IMR-90 (cell line): ENCODE results near the gene SYTL4. TPM values are rescaled to one million over a fixed set of nuclear protein-coding genes. Genes with fewer than 3 reads are reported as not detected.

Experiments used
- ATAC-seq: fragments of 200-7000 bp; cut with Tn5 transposase; 2 replicates; pipeline ENCODE4 v1.9.1; 2020; ENCODE audit warnings: low read depth, mild to moderate bottlenecking, moderate library complexity
- BruUV-seq: library from RNA; stranded (reverse); fragments of 400-500 nt; replicated peaks from 2 replicates; lab custom pipeline; 2021; lab: Mats Ljungman, UMichigan
- CTCF ChIA-PET: fragments of 300-600 bp; formaldehyde crosslinking; extraction: SDS; loops from one replicate; lab custom pipeline; 2021; ENCODE audit warnings: antibody characterized with exemption; lab: Yijun Ruan, JAX
- POLR2A ChIA-PET: fragments of 300-600 bp; sonication (Branson Sonifier 250); formaldehyde crosslinking; loops from one replicate; lab custom pipeline; 2022; ENCODE audit warnings: antibody characterized with exemption; ENCODE audit not compliant: unreplicated experiment; lab: Charles Lee
- DNase-seq: peaks from one replicate; pipeline ENCODE4 v3.0.0; 2013
- H2AFZ ChIP-seq: replicated peaks from 2 replicates; pipeline ENCODE3; 2013; ENCODE audit warnings: low read length, mild to moderate bottlenecking; ENCODE audit not compliant: poor library complexity
- H2AK5ac ChIP-seq: 2 replicates; pipeline ENCODE4 v1.6.1; 2013; ENCODE audit warnings: low read depth, low read length, inconsistent platforms
- H2AK9ac ChIP-seq: replicated peaks from 2 replicates; pipeline ENCODE3; 2013; ENCODE audit warnings: mild to moderate bottlenecking, low read depth, low read length, moderate library complexity; ENCODE audit not compliant: poor library complexity
- H2BK120ac ChIP-seq: 2 replicates; pipeline ENCODE4 v1.6.1; 2013; ENCODE audit warnings: low read depth, low read length, inconsistent platforms
- H2BK15ac ChIP-seq: 3 replicates; pipeline ENCODE4 v1.6.1; 2013; ENCODE audit warnings: low read depth, low read length, inconsistent platforms
- H2BK20ac ChIP-seq: 2 replicates; pipeline ENCODE4 v1.6.1; 2013; ENCODE audit warnings: low read depth, mild to moderate bottlenecking, inconsistent platforms, low read length, moderate library complexity
- H2BK5ac ChIP-seq: 2 replicates; pipeline ENCODE4 v1.6.1; 2013; ENCODE audit warnings: mild to moderate bottlenecking, low read depth, low read length, inconsistent platforms; ENCODE audit not compliant: poor library complexity, severe bottlenecking
- H3K14ac ChIP-seq: replicated peaks from 2 replicates; pipeline ENCODE4 v1.6.1; 2013; ENCODE audit warnings: low read depth, low read length, inconsistent platforms
- H3K18ac ChIP-seq: 2 replicates; pipeline ENCODE4 v1.6.1; 2013; ENCODE audit warnings: low read depth, low read length, control low read depth
- H3K23ac ChIP-seq: 2 replicates; pipeline ENCODE4 v1.6.1; 2013; ENCODE audit warnings: low read depth, low read length, inconsistent platforms
- H3K27ac ChIP-seq: 2 replicates; pipeline ENCODE4 v1.5.1; 2013; ENCODE audit warnings: mild to moderate bottlenecking, control low read depth, low read length; ENCODE audit not compliant: insufficient read depth
- H3K27me3 ChIP-seq: 2 replicates; pipeline ENCODE4 v1.6.1; 2013; ENCODE audit warnings: low read length; ENCODE audit not compliant: control insufficient read depth, insufficient read depth
- H3K36me3 ChIP-seq: 2 replicates; pipeline ENCODE4 v1.6.1; 2013; ENCODE audit warnings: low read length, mixed read lengths; ENCODE audit not compliant: control insufficient read depth, insufficient read depth
- H3K4ac ChIP-seq: 2 replicates; pipeline ENCODE4 v1.6.1; 2013; ENCODE audit warnings: low read depth, low read length, inconsistent platforms
- H3K4me1 ChIP-seq: 2 replicates; pipeline ENCODE4 v1.6.1; 2013; ENCODE audit warnings: low read length, mixed read lengths; ENCODE audit not compliant: control insufficient read depth, insufficient read depth
- H3K4me2 ChIP-seq: 2 replicates; pipeline ENCODE4 v1.6.1; 2013; ENCODE audit warnings: low read depth, mild to moderate bottlenecking, control low read depth, low read length, moderate library complexity
- H3K4me3 ChIP-seq: 2 replicates; pipeline ENCODE4 v1.5.1; 2013; ENCODE audit warnings: low read depth, mild to moderate bottlenecking, control low read depth, low read length, moderate library complexity; ENCODE audit not compliant: insufficient read depth
- H3K56ac ChIP-seq: 2 replicates; pipeline ENCODE4 v1.6.1; 2013; ENCODE audit warnings: low read length, inconsistent platforms; ENCODE audit not compliant: insufficient read depth; ENCODE audit errors: extremely low read depth
- H3K79me1 ChIP-seq, 2 experiments: 2 replicates each; pipeline ENCODE4 v1.6.1; 2013; ENCODE audit warnings: low read length in 2 of 2, inconsistent platforms in 1 of 2, low read depth in 1 of 2
- H3K9ac ChIP-seq: 2 replicates; pipeline ENCODE4 v1.6.1; 2013; ENCODE audit warnings: low read depth, low read length, control low read depth
- H3K9me1 ChIP-seq: 2 replicates; pipeline ENCODE4 v1.6.1; 2013; ENCODE audit warnings: low read length, inconsistent platforms; ENCODE audit not compliant: insufficient read depth
- H3K9me3 ChIP-seq: 2 replicates; pipeline ENCODE4 v1.6.1; 2013; ENCODE audit warnings: low read length; ENCODE audit not compliant: control insufficient read depth, insufficient read depth
- H4K20me1 ChIP-seq: 2 replicates; pipeline ENCODE4 v1.6.1; 2013; ENCODE audit warnings: low read length, inconsistent platforms; ENCODE audit not compliant: insufficient read depth
- H4K5ac ChIP-seq: 2 replicates; pipeline ENCODE4 v1.6.1; 2013; ENCODE audit warnings: mild to moderate bottlenecking, low read depth, low read length, control low read depth
- H4K8ac ChIP-seq, 2 experiments: 2 replicates each; pipeline ENCODE4 v1.6.1; 2013; ENCODE audit warnings: low read depth in 2 of 2, low read length in 2 of 2, control low read depth in 1 of 2, inconsistent platforms in 1 of 2
- H4K91ac ChIP-seq: 2 replicates; pipeline ENCODE4 v1.6.1; 2013; ENCODE audit warnings: low read depth, low read length, inconsistent platforms; ENCODE audit not compliant: insufficient read depth
- CEBPB ChIP-seq: IDR thresholded peaks from 2 replicates; pipeline ENCODE4 v1.6.1; 2012; ENCODE audit warnings: low read depth, low read length, improper control_type of control experiment
- CHD1 ChIP-seq: IDR thresholded peaks from 2 replicates; pipeline ENCODE4 v1.6.1; 2012; ENCODE audit warnings: low read depth, low read length, improper control_type of control experiment
- CTCF ChIP-seq: conservative IDR thresholded peaks from 2 replicates; pipeline ENCODE4 v1.5.1; 2012; ENCODE audit warnings: mild to moderate bottlenecking, low read depth, low read length, improper control_type of control experiment
- MAFK ChIP-seq: IDR thresholded peaks from 2 replicates; pipeline ENCODE4 v1.6.1; 2012; ENCODE audit warnings: low read depth, low read length, improper control_type of control experiment
- MAZ ChIP-seq: IDR thresholded peaks from 2 replicates; pipeline ENCODE4 v1.6.1; 2012; ENCODE audit warnings: low read depth, mild to moderate bottlenecking, low read length, improper control_type of control experiment, moderate library complexity, borderline replicate concordance
- MXI1 ChIP-seq: IDR thresholded peaks from 2 replicates; pipeline ENCODE4 v1.6.1; 2012; ENCODE audit warnings: low read depth, mild to moderate bottlenecking, low read length, moderate library complexity, borderline replicate concordance
- RAD21 ChIP-seq: IDR thresholded peaks from 2 replicates; pipeline ENCODE4 v1.6.1; 2012; ENCODE audit warnings: low read length, improper control_type of control experiment
- RCOR1 ChIP-seq: IDR thresholded peaks from 2 replicates; pipeline ENCODE4 v1.6.1; 2012; ENCODE audit warnings: mild to moderate bottlenecking, low read length, improper control_type of control experiment; ENCODE audit not compliant: insufficient replicate concordance
- RFX5 ChIP-seq: IDR thresholded peaks from 2 replicates; pipeline ENCODE4 v1.8.0; 2012; ENCODE audit warnings: low read depth, mild to moderate bottlenecking, low read length, moderate library complexity
- WGBS, 2 experiments: methylation state at CpG; one replicate each; pipeline versions ENCODE4 v1.1.5 to v1.1.7; 2013; ENCODE audit warnings: missing lambda C conversion rate in 2 of 2; ENCODE audit not compliant: insufficient read length in 1 of 2; ENCODE audit errors: extremely low coverage in 2 of 2; 5-methylcytosine and 5-hydroxymethylcytosine counted together
- dilution Hi-C: fragments of 300-500 bp; cut with HindIII; formaldehyde crosslinking; loops from one replicate; pipeline ENCODE4 v1.14.3; 2018; ENCODE audit warnings: low sequenced_read_pairs; ENCODE audit not compliant: unreplicated experiment
- in situ Hi-C: fragments of 300-500 bp; cut with MboI; formaldehyde crosslinking; loops from 3 replicates; pipeline ENCODE4 v1.14.3; 2019; ENCODE audit warnings: low sequenced_read_pairs, inconsistent platforms, mixed read lengths
- intact Hi-C: fragments of 100-400 bp; cut with micrococcal nuclease; formaldehyde crosslinking; loops from 2 replicates; pipeline ENCODE4 v1.10.0; 2022
- polyA plus RNA-seq, 3 experiments: library from polyadenylated mRNA; depleted of rRNA; stranded (reverse); fragments of >200 nt; gene quantifications; 2 replicates each; pipeline ENCODE4 v1.2.3, GENCODE V29; 2012; ENCODE audit warnings: low replicate concordance in 1 of 3
- total RNA-seq: library from RNA; depleted of rRNA; stranded (reverse); fragments of >200 nt; gene quantifications from 2 replicates; pipeline ENCODE4 v1.2.3, GENCODE V29; 2012

The SYTL4 gene
- total and polyA plus RNA-seq, 2 of the 4 experiments (the other 2 are of a cell fraction): 2.3 to 2.4 TPM

- Histone ChIP-seq H3K14ac (no peak overlapping the region), H3K23ac (no peak overlapping the region), H2AK9ac (no peak overlapping the region), H3K9me3 (no peaks in the 10 kb centered on the region), H3K18ac (no peak overlapping the region), H3K27me3 (no peaks in the 10 kb centered on the region; the same call in 1 of the 2 replicates), H3K27ac (no peak overlapping the region), H2BK20ac (no peak overlapping the region), H3K79me1 (no peaks in the 10 kb centered on the region), H3K56ac (no peak overlapping the region), H4K20me1 (no peaks in the 10 kb centered on the region), H3K4me3 (no peak overlapping the region), H2BK5ac (no peak overlapping the region), H3K9me1 (no peaks in the 10 kb centered on the region; the same call in 1 of the 2 replicates), H3K4me2 (no peak overlapping the region), H4K91ac (no peak overlapping the region), H4K8ac (no peak overlapping the region), H2BK15ac (no peak overlapping the region), H2AFZ (no peak overlapping the region), H3K36me3 (no peaks in the 10 kb centered on the region), H2AK5ac (no peak overlapping the region), H2BK120ac (no peak overlapping the region), H3K4ac (no peak overlapping the region), H4K5ac (no peak overlapping the region), H3K4me1 (peaks cover 2% of the 10 kb centered on the region), H3K9ac (no peak overlapping the region)
- no peak for ATAC-seq
- ChIA-PET CTCF (interaction anchor here (3.0 kb wide), 1 partner anchor 81 kb away, joined by 14 read pairs; no protein-coding TSS in a partner anchor), POLR2A (no interaction called here)
- dilution Hi-C loops (no loop called here), intact Hi-C loops (loop anchor here (5.0 to 10.0 kb wide), 2 partner anchors 175 to 598 kb away; no protein-coding TSS in a partner anchor), in situ Hi-C loops (loop anchor here (5.0 kb wide), 1 partner anchor 80 kb away; no protein-coding TSS in a partner anchor)
- 81% methylated on average over 5 of the region's 6 CpGs; no CpG with 5 or more reads in 1 of the 2 experiments for WGBS, 2 experiments
- DNase-seq: no peak
- no peak for TF ChIP-seq RFX5
- TF ChIP-seq RAD21: no peak
- no peak for TF ChIP-seq RCOR1
- TF ChIP-seq CEBPB: no peak
- TF ChIP-seq MXI1: no peak
- no peak for TF ChIP-seq CTCF
- TF ChIP-seq MAFK: no peak
- no peak for TF ChIP-seq MAZ
- no peak for TF ChIP-seq CHD1
- BruUV-seq: no TSS peak
Observed at GRCh38 chrX:100687128-100687527, 44.8 kb downstream of the SYTL4 start.
